Aorta (tissue), 5 donors: ENCODE results near the gene WWOX. TPM values are rescaled to one million over a fixed set of nuclear protein-coding genes. Genes with fewer than 3 reads are reported as not detected.

Source experiments
- ATAC-seq: fragments of 200-7000 bp; cut with Tn5 transposase; one replicate; pipeline ENCODE4 v1.9.1; 2022; ENCODE audit warnings: moderate library complexity; ENCODE audit not compliant: low FRiP score
- DNase-seq, 2 donors: peaks; one replicate each; pipeline ENCODE4 v3.0.0-alpha.2; 2020
- H3K27ac ChIP-seq, 2 donors: one replicate each; pipeline ENCODE4 v1.5.1; 2013; ENCODE audit warnings: low read length in 2 of 2, mild to moderate bottlenecking in 2 of 2, moderate library complexity in 2 of 2, control low read depth in 1 of 2, inconsistent platforms in 1 of 2, low read depth in 1 of 2
- H3K27me3 ChIP-seq, 2 donors: one replicate each; pipeline ENCODE4 v1.6.1; 2013; ENCODE audit warnings: control low read depth in 1 of 2, low read length in 1 of 2, mild to moderate bottlenecking in 1 of 2, moderate library complexity in 1 of 2; ENCODE audit not compliant: insufficient read depth in 2 of 2, control insufficient read depth in 1 of 2
- H3K36me3 ChIP-seq, 2 donors: one replicate each; pipeline ENCODE4 v1.6.1; 2013; ENCODE audit warnings: control low read depth in 1 of 2, low read length in 1 of 2, mild to moderate bottlenecking in 1 of 2; ENCODE audit not compliant: insufficient read depth in 2 of 2, control insufficient read depth in 1 of 2
- H3K4me1 ChIP-seq, 2 donors: one replicate each; pipeline ENCODE4 v1.6.1; 2013; ENCODE audit warnings: low read length in 2 of 2, control low read depth in 1 of 2, mild to moderate bottlenecking in 1 of 2, moderate library complexity in 1 of 2; ENCODE audit not compliant: insufficient read depth in 2 of 2, control insufficient read depth in 1 of 2
- H3K4me3 ChIP-seq, 2 donors: one replicate each; pipeline ENCODE4 v1.5.1; 2013; ENCODE audit warnings: low read length in 2 of 2, control low read depth in 1 of 2, mild to moderate bottlenecking in 1 of 2
- H3K9me3 ChIP-seq: one replicate; pipeline ENCODE4 v1.6.1; 2013; ENCODE audit warnings: mild to moderate bottlenecking, low read length; ENCODE audit not compliant: control insufficient read depth
- WGBS, 2 donors: extraction: QIAGEN DNeasy Blood & Tissue Kit; methylation state at CpG; one replicate each; pipeline ENCODE4 v1.1.7; 2013; 5-methylcytosine and 5-hydroxymethylcytosine counted together
- intact Hi-C, 2 donors: fragments of 100-400 bp; cut with DNase I; formaldehyde crosslinking; loops; one replicate each; pipeline versions ENCODE4 v1.14.2 to v1.15.0; 2022
- polyA plus RNA-seq, 2 donors: library from polyadenylated mRNA; stranded (reverse); fragments of 200-250 nt; gene quantifications; one replicate each; pipeline ENCODE4 v1.2.3, GENCODE V29; 2013
- total RNA-seq, 2 donors: library from RNA; stranded (reverse); fragmentation: NEBNext Ultra II Directional; extraction: Animal tissue kit (Norgen Biotek cat#: 25700); gene quantifications; one replicate each; pipeline ENCODE4 v1.2.1, GENCODE V29; 2021
- donor health status: healthy with polysubstance abuse.
- donor health status: Bipolar disorder and iron deficiency.
- donor health status: DM: no; HTN: no; CAD: no.
- donor health status: DM: no; HTN: no; CAD: no.
- donor health status: DM: yes; HTN: yes; CAD: no.

Gene WWOX
- total and polyA plus RNA-seq, 4 donors: 11.2 to 30.9 (median 14.6) TPM

DNA sequence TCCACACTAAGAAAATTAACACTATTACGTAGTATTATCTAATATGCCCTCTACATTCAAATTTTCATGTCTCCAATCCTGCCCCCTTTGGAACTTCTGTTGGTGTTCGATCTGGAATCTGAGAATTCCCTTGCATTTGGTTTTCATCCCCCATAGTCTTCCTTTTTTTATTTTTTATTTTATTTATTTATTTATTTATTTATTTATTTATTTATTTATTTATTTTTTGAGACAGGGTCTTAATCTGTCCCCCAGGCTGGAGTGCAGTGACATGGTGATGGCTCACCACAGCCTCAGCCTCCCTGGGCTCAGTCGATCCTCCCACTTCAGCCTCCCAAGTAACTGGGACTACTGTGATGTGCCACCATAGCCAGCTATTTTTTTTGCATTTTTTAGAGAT, 911.8 kb downstream of the WWOX start:
- Histone ChIP-seq H3K4me3 (no peak overlapping the region), H3K36me3 (no peaks in the 10 kb centered on the region), H3K9me3 (no peaks in the 10 kb centered on the region), H3K27ac (no peak overlapping the region), H3K27me3 (no peaks in the 10 kb centered on the region), H3K4me1 (no peaks in the 10 kb centered on the region)
- 97 to 98% methylated on average over 3 of the region's 3 CpGs for WGBS, 2 donors
- ATAC-seq (no peak), DNase-seq (no peak)
- intact Hi-C loops: no loop called here

DNA sequence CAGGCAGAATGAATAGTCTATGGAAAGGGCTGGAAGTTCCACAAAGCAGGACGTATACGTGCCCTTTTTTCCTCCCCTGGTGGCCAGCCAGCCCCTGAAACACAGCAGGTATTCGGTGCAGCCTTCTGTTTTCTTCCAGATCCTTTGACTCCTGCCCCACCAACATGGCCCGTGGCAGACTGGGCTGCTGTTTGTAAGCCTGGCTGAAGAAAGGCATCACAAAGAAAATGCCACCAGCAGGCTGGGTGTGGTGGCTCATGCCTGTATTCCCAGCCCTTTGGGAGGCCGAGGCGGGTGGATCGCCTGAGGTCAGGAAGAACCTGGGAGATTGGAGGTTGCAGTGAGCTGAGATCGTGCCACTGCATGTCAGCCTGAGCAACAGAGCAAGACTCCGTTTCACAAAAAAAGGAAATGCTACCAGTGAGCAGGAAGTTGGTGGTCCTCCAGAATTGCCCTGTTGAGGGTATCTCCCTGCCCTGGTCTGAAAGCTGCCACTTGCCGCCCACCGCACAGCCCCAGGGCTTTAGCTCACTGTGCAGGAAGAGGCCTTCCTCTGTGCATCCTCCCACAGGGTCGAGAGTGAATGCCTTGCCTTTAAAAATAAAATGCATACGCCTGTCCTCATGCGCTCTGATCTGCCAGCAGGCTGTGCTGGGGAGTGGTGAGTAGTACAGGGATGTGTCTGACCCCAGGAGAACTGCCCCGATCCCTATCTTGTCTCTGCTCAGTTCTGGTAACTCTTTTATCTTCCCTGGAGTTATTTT, 913.4 kb downstream of the WWOX start:
- Histone ChIP-seq H3K4me3 (no peak overlapping the region), H3K27me3 (no peaks in the 10 kb centered on the region), H3K9me3 (no peaks in the 10 kb centered on the region), H3K36me3 (no peaks in the 10 kb centered on the region), H3K27ac (no peak overlapping the region), H3K4me1 (no peaks in the 10 kb centered on the region)
- WGBS, 2 donors: 84 to 86% methylated on average over 15 of the region's 15 CpGs
- ATAC-seq (no peak), DNase-seq (no peak)
- intact Hi-C loops: no loop called here

DNA sequence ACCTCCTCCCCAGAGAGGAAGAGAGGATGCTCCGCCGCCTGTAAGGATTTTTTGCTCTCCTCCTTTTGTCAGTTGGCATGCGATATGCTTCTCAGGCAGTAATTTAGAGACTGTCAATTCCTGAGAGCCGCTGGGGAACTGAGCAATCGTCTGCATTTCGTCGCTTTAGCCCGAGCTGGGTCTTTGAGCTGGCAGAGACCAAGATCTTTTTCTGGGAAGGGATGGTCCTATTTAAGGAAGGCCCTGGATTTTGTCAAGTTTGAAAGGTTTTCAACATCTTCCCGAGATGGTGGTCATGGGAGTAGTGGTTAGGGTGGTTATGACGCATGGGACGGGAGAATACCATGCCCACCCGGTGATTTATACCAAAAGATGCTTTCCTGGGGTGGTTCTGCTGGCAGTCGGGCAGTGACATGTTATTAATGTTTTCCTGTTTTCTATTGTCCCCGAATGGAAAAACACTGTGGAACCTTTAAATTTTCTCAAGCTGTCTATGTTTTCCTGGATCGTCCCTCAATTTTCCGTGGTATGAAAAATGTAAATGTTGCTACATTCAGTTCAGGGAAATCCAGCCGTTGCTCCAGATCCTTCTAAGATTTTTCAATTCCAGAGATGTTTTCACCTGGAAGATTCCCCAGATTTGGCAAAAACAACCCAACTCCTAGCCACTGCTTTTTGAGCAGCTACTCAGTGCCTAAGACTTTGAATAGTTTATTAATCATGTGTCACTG, 914.6 kb downstream of the WWOX start:
- ATAC-seq: no peak
- intact Hi-C loops: no loop called here
- H3K36me3 ChIP-seq: no peaks in the 10 kb centered on the region
- no peaks in the 10 kb centered on the region for H3K4me1 ChIP-seq
- no peak overlapping the region for H3K27ac ChIP-seq
- H3K9me3 ChIP-seq: no peaks in the 10 kb centered on the region
- no peak for DNase-seq
- no peak overlapping the region for H3K4me3 ChIP-seq
- WGBS, 2 donors: 54 to 65% methylated on average over 17 of the region's 17 CpGs
- no peaks in the 10 kb centered on the region for H3K27me3 ChIP-seq

DNA sequence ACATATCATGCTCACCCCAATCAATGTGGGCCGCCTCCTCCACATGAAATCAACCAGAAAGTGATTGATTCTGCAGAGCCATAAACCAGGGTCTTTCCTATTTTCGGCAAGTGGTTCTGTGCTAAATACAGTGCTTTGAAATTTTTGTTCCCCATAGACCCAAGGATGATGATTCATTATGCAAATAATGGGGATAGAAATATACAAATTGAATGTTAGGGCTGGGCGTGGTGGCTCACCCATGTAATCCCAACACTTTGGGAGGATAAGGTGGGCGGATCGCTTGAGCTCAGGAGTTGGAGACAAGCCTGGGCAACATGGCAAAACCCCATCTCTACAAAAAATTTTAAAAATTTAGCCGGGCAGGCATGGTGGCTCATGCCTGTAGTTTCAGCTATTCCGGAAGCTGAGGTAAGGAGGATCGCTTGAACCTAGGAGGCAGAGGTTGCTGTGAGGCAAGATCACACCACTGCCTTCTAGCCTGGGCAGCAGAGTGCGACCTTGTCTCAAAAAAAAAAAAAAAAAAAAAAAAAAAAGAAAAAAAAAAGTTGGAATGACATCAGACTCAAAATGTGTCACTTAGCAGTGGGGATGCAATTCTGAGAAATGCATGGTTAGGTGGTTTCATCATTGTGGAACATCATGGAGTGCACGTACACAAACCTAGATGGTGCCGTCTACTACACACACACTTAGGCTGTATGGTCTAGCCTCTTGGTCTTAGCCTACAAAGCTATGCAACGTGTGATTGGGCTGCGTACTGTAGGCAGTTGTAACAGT, 919.4 kb downstream of the WWOX start:
- 87 to 94% methylated on average over 13 of the region's 13 CpGs for WGBS, 2 donors
- intact Hi-C loops: no loop called here

DNA sequence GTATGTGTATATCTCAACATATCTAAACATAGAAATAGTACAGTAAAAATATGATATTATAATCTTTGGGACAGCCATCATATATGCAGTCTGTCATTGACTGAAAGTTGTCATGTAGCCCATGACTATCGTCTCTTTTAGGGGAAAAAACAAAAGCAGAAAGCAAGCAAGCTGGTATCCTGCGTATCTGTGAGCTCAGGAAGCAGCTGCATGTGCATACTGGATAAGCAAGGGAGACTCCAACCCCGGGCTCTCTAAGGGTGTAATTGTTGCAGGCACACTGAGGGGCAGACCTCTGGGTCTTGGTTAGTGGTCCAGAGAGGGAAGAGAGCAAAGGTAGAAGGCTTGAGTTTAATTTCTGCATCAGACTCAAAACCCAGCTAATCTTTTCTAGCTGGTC, 920.0 kb downstream of the WWOX start:
- 78% methylated on average over 3 of the region's 3 CpGs for WGBS, 2 donors
- H3K4me3 ChIP-seq: no peak overlapping the region
- H3K9me3 ChIP-seq: no peaks in the 10 kb centered on the region
- H3K27ac ChIP-seq: no peak overlapping the region
- ATAC-seq (no peak), DNase-seq (no peak)
- no peaks in the 10 kb centered on the region for H3K4me1 ChIP-seq
- no peaks in the 10 kb centered on the region for H3K36me3 ChIP-seq
- intact Hi-C loops: no loop called here
- no peaks in the 10 kb centered on the region for H3K27me3 ChIP-seq

More for the DNA sequence above, 919.4 kb downstream of the WWOX start:
- Histone ChIP-seq H3K27me3 (no peaks in the 10 kb centered on the region), H3K36me3 (no peaks in the 10 kb centered on the region), H3K4me1 (no peaks in the 10 kb centered on the region), H3K9me3 (no peaks in the 10 kb centered on the region), H3K4me3 (no peak overlapping the region), H3K27ac (no peak overlapping the region)
- no peak for ATAC-seq
- no peak for DNase-seq

DNA sequence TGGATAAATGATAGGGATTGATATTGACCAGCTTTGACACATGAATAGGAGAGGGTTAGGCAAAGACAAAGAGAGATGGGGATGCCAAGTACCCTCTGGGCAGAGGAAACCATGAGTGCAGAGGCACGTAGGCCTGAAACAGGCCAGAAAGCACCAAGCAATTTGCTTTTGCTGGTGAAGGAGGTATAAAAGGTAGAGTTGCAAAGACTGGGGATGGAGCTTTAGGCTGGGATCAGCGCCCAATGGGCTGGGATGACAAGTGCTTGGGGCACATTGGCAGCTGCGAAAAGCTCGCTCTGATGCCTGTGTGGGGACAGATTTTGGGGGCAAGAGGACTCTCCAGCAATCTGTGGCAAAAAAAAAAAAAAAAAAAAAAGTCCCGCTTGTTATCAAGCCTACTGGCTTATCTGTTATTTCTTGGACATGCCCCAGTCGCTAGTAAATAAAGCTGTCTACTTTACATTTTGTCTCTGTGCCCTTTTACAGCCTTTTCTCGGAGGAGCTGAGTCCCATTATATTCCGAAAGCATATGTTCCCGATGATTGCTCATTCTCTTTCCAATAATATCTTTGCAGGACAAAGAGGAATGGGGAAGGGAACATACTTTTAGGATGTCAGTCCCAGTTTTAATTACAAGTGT, 922.7 kb downstream of the WWOX start:
- Histone ChIP-seq H3K4me1 (no peaks in the 10 kb centered on the region), H3K36me3 (no peaks in the 10 kb centered on the region), H3K27ac (no peak overlapping the region), H3K4me3 (no peak overlapping the region), H3K9me3 (no peaks in the 10 kb centered on the region), H3K27me3 (no peaks in the 10 kb centered on the region)
- intact Hi-C loops: no loop called here
- DNase-seq (no peak), ATAC-seq (no peak)
- 67 to 71% methylated on average over 9 of the region's 9 CpGs for WGBS, 2 donors

DNA sequence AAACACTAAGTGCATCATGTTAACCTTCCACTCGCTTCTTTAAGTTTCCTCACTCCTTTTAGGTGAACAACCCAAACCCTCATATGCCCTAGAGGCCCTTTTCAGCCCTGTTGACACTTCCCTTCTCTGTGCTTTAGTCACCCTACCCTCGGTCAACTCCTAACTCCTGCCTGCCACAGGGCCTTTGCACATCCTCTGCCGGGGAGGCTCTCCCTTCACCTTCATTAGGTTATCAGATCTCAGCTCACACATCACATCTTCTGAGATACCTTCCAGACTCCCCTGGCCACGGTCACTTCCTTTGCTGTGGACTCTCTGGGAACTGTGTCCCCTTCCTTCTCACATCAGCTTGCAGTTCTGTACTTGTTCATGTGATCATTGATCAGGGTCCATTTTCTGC, 926.7 kb downstream of the WWOX start:
- Histone ChIP-seq H3K27ac (no peak overlapping the region), H3K4me1 (no peaks in the 10 kb centered on the region), H3K9me3 (no peaks in the 10 kb centered on the region), H3K36me3 (no peaks in the 10 kb centered on the region), H3K4me3 (no peak overlapping the region), H3K27me3 (no peaks in the 10 kb centered on the region)
- 94 to 96% methylated on average over 4 of the region's 4 CpGs for WGBS, 2 donors
- DNase-seq (no peak), ATAC-seq (peak; percentile 22)
- intact Hi-C loops: no loop called here

DNA sequence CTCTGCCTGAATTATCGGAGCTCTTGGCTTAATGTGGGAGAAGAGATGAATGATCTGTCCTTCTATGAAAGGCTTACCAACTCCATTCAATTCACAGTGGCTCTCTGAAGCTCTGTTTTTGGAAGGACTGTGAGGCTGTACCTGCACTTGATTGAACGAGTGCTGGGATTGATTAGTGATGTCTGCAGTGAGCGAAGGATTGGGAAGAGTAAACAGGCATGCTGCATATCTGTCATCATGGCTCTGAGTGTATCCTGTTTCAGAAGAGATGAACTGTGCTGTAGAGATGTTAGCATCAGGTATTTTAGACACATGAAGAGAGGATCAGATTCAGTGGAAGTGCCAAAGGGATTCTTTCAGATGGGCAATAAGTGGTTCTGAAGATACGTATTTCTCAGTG, 937.1 kb downstream of the WWOX start:
- Histone ChIP-seq H3K4me1 (no peaks in the 10 kb centered on the region), H3K9me3 (no peaks in the 10 kb centered on the region), H3K4me3 (no peak overlapping the region), H3K36me3 (no peaks in the 10 kb centered on the region), H3K27ac (no peak overlapping the region), H3K27me3 (no peaks in the 10 kb centered on the region)
- intact Hi-C loops: no loop called here
- no peak for ATAC-seq
- no peak for DNase-seq
- WGBS, 2 donors: 96 to 97% methylated on average over 4 of the region's 4 CpGs
